Kidney (tissue), 14 donors: ENCODE measurements around the gene HERPUD2. TPM values are rescaled to one million over a fixed set of nuclear protein-coding genes. Genes with fewer than 3 reads are reported as not detected.

Source experiments
- DNase-seq, 5 donors: peaks; one replicate each; pipeline ENCODE4 v3.0.0-alpha.2; 2013 to 2020
- FAIRE-seq: peaks from 2 replicates; lab custom pipeline; 2012; peaks lifted over from hg19 to GRCh38; lab: Jason Lieb, UNC
- H3K27ac ChIP-seq, 2 donors: one replicate each; pipeline ENCODE4 v1.7.0; 2013; ENCODE audit warnings: low read depth in 2 of 2, low read length in 2 of 2, inconsistent platforms in 1 of 2
- H3K27me3 ChIP-seq: one replicate; pipeline ENCODE4 v1.7.1; 2013; ENCODE audit warnings: low read length, inconsistent platforms; ENCODE audit not compliant: control insufficient read depth, insufficient read depth
- H3K36me3 ChIP-seq, 3 donors: one replicate each; pipeline versions ENCODE4 v1.7.0 to v1.7.1; 2013; ENCODE audit warnings: low read length in 3 of 3, control low read depth in 1 of 3, inconsistent platforms in 1 of 3; ENCODE audit not compliant: insufficient read depth in 3 of 3, control insufficient read depth in 2 of 3
- H3K4me1 ChIP-seq, 3 donors: one replicate each; pipeline versions ENCODE4 v1.7.0 to v1.7.1; 2013; ENCODE audit warnings: low read length in 3 of 3, inconsistent platforms in 1 of 3, low read depth in 1 of 3; ENCODE audit not compliant: control insufficient read depth in 2 of 3, insufficient read depth in 2 of 3
- H3K4me3 ChIP-seq, 3 donors: one replicate each; pipeline versions ENCODE4 v1.7.0 to v1.8.1; 2013; ENCODE audit warnings: low read length in 3 of 3, control low read depth in 1 of 3, inconsistent platforms in 1 of 3
- H3K9ac ChIP-seq, 3 donors: one replicate each; pipeline versions ENCODE4 v1.7.0 to v1.7.1; 2013; ENCODE audit warnings: low read length in 3 of 3, control low read depth in 1 of 3, inconsistent platforms in 1 of 3
- H3K9me3 ChIP-seq, 3 donors: one replicate each; pipeline versions ENCODE4 v1.7.0 to v1.7.1; 2013; ENCODE audit warnings: low read length in 3 of 3, control low read depth in 1 of 3, inconsistent platforms in 1 of 3; ENCODE audit not compliant: control insufficient read depth in 2 of 3, insufficient read depth in 1 of 3
- intact Hi-C: fragments of 100-400 bp; cut with DNase I; formaldehyde crosslinking; loops from one replicate; pipeline ENCODE4 v1.11.1; 2022
- polyA plus RNA-seq: library from polyadenylated mRNA; stranded (reverse); fragments of 350-450 nt; fragmentation: Illumina TruSeq; extraction: RNeasy Lipid Tissue Mini Kit (QIAGEN cat#74804); gene quantifications from one replicate; pipeline ENCODE4 v1.2.3, GENCODE V29; 2014; ENCODE audit warnings: low read depth, low replicate concordance; ENCODE audit not compliant: insufficient read depth
- total RNA-seq: library from RNA; stranded (reverse); fragmentation: NEBNext Ultra II Directional; extraction: Animal tissue kit (Norgen Biotek cat#: 25700); gene quantifications from one replicate; pipeline ENCODE4 v1.2.1, GENCODE V29; 2021
- TF ChIP-seq, protein P1 (sequence below): IDR thresholded peaks from 3 replicates; pipeline ENCODE4 v1.5.1; 2012; ENCODE audit warnings: mild to moderate bottlenecking, moderate library complexity, borderline replicate concordance; ENCODE audit not compliant: insufficient read depth; ENCODE audit errors: extremely low read depth
- donor health status: control.
- donor health status: control.
- donor health status: control.
- donor health status: control.
- donor health status: control.
- donor health status: DM: yes; HTN: yes; CAD: no.
- donor health status: Normal renal cell carcinoma (clear cell type).

Gene HERPUD2
- total and polyA plus RNA-seq, 2 donors from 2014 or later = 10.0 to 28.9 TPM

DNA sequence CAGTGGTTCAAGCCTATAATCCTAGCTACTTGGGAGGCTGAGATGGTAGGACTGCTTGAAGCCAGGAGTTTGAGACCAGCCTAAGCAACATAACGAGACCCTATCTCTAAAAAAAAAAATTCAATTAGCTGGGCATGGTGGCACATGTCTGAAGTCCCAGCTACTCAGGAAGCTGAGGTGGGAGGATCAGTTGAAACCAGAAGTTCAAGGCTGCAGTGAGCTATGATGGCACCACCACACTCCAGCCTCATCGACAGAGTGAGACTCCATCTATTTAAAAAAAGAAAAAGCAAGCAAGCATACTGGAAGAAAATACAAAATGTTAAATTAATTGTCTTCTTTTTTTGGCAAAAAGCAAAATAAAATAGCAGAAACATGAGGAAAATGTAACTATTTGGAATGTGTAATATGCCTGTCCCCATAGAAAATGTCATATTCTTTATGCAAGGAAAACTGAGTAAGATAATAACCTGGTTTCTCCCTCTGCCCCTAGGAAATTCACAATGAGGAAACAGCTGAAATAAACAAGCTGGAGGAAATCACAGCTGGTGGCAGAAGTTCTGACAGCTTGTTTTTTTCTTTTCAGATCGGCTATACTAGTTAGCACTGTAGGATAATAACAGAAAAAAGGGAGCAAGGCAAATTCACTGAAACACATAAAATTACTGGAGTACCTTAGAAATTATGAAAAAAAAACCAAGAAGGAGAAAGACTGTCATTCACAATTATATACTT is 48.5 kb downstream of the HERPUD2 start:
- Histone ChIP-seq H3K4me3 (peak overlapping the region in 1 of 3 donors; percentile 20), H3K27ac (peak overlapping the region in 1 of 2 donors; percentile 65), H3K9ac (peak overlapping the region in 1 of 3 donors; percentile 27), H3K27me3 (no peaks in the 10 kb centered on the region), H3K4me1 (peaks cover 7 to 25% (median 18%) of the 10 kb centered on the region in 3 donors), H3K9me3 (no peaks in the 10 kb centered on the region), H3K36me3 (peaks cover 0 to 2% (median 0%) of the 10 kb centered on the region in 3 donors)
- TF ChIP-seq, protein P1, sequence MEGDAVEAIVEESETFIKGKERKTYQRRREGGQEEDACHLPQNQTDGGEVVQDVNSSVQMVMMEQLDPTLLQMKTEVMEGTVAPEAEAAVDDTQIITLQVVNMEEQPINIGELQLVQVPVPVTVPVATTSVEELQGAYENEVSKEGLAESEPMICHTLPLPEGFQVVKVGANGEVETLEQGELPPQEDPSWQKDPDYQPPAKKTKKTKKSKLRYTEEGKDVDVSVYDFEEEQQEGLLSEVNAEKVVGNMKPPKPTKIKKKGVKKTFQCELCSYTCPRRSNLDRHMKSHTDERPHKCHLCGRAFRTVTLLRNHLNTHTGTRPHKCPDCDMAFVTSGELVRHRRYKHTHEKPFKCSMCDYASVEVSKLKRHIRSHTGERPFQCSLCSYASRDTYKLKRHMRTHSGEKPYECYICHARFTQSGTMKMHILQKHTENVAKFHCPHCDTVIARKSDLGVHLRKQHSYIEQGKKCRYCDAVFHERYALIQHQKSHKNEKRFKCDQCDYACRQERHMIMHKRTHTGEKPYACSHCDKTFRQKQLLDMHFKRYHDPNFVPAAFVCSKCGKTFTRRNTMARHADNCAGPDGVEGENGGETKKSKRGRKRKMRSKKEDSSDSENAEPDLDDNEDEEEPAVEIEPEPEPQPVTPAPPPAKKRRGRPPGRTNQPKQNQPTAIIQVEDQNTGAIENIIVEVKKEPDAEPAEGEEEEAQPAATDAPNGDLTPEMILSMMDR = no peak
- DNase-seq = peak in 2 of 5 donors; percentile 26 to 63
- FAIRE-seq = no peak
- intact Hi-C loops = no loop called here

DNA sequence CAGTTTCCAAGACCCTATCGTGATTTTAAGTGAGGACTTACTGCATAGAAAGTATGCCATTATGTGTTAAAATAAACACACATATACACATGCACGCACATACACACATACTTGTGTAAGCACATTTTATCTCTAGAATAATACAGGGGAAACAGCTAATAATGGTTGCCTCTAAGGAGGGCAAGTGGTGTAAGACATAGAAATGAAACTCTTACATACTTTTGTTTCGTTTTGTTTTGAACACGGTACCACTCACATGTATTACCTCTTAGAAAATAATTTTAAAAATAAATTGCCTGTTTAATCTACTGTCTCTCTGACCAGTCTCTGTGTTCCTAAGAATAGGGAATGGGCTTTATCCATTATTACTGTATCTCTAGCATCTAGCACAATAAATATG is 49.2 kb downstream of the HERPUD2 start:
- no peak overlapping the region for H3K9ac ChIP-seq
- DNase-seq = no peak
- intact Hi-C loops = no loop called here
- peaks cover 0 to 2% (median 0%) of the 10 kb centered on the region in 3 donors for H3K36me3 ChIP-seq
- TF ChIP-seq, protein P1 = no peak
- no peak overlapping the region for H3K4me3 ChIP-seq
- no peaks in the 10 kb centered on the region for H3K9me3 ChIP-seq
- no peaks in the 10 kb centered on the region for H3K27me3 ChIP-seq
- H3K27ac ChIP-seq = no peak overlapping the region
- peaks cover 7 to 25% (median 18%) of the 10 kb centered on the region in 3 donors for H3K4me1 ChIP-seq
- peak; percentile 3 for FAIRE-seq

DNA sequence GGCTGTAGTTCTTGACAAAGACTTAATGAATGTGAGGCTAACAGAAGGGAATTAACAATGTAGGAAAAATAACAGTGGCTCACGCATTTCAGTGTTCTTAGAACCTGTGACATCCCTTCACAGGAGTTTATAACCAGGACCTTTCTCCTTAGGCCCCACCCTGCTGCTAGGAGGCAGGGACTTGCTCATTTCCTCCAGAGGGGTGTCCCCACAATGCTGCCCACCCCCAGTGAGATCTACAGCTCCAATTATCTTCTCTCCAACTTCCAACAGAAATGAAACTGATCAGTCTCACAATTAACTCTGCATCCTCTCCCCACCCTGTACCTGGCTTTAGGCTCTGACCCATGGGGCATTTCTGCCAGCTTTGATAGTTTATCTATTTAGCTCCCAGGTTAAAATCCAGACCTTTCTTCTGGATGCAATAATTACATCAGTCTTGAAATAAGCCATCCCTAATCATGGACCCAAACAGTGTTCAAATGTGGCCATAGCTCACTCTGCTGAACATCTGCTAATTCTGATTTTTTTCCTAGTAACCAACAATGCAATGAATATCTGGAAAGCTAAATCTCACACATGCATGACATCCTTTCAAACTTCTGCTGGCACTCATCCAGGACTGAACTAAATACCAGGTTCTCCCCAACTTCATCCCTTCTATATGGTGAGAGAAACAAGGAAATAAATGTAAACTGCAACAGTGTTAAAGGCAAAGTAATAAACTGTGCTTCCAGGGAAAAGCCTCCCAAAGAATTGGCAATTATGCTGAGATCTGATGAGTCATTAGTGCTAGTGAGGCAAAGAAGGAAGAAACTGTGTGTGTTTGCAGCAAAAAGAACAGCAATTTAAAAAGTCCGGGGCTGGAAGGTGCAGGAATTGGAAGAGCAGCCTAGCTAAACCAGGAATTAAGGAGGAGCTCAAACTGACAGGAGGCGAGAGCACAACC is 64.6 kb downstream of the HERPUD2 start:
- intact Hi-C loops = no loop called here
- Histone ChIP-seq H3K4me1 (no peaks in the 10 kb centered on the region), H3K27me3 (no peaks in the 10 kb centered on the region), H3K36me3 (peaks cover 10 to 24% (median 14%) of the 10 kb centered on the region in 3 donors), H3K9me3 (no peaks in the 10 kb centered on the region), H3K4me3 (no peak overlapping the region), H3K9ac (no peak overlapping the region), H3K27ac (no peak overlapping the region)
- TF ChIP-seq, protein P1 = no peak
- FAIRE-seq (no peak), DNase-seq (no peak)
